Measurements from ENCODE around the gene RERGL. TPM values are rescaled to one million over a fixed set of nuclear protein-coding genes. Genes with fewer than 3 reads are reported as not detected.

Gene RERGL
- total RNA-seq: not detected

GRCh38 chr12:18090093-18090492, at the start of gene RERGL:
Gene RERGL, minus strand, starts transcription at chr12:18090193. Its CDS starts 53 bp downstream, at chr12:18090140.
- POLR2A ChIA-PET: no interaction called here
- H3K4me3 Mint-ChIP-seq: no peak within 1 kb of the TSS
- no peak within 1 kb of the TSS for H3K27ac Mint-ChIP-seq
- DNase-seq: no peak
- CTCF ChIA-PET: no interaction called here
- peaks cover 4% of the 10 kb centered on the region for H3K9me3 Mint-ChIP-seq
- no peaks in the 10 kb centered on the region for H3K27me3 Mint-ChIP-seq
- H3K36me3 Mint-ChIP-seq (ENCODE audit: low read depth): no peaks in the 10 kb centered on the region
- no peaks in the 10 kb centered on the region for H3K4me1 Mint-ChIP-seq

- no peak overlapping the region for H3K4me3 Mint-ChIP-seq
- H3K36me3 Mint-ChIP-seq (ENCODE audit: low read depth): no peaks in the 10 kb centered on the region
- POLR2A ChIA-PET: no interaction called here
- DNase-seq: no peak
- CTCF ChIA-PET: no interaction called here
- H3K27ac Mint-ChIP-seq: no peak overlapping the region
- H3K4me1 Mint-ChIP-seq: no peaks in the 10 kb centered on the region
- no peaks in the 10 kb centered on the region for H3K9me3 Mint-ChIP-seq
- H3K27me3 Mint-ChIP-seq: no peaks in the 10 kb centered on the region
Measured at GRCh38 chr12:18139254-18139653, 49.3 kb upstream of the RERGL start.

GRCh38 chr12:18135509-18135908, 45.5 kb upstream of the RERGL start:
- Mint-ChIP-seq H3K36me3 (ENCODE audit: low read depth) (no peaks in the 10 kb centered on the region), H3K4me3 (no peak overlapping the region), H3K4me1 (no peaks in the 10 kb centered on the region), H3K27ac (no peak overlapping the region), H3K27me3 (no peaks in the 10 kb centered on the region), H3K9me3 (no peaks in the 10 kb centered on the region)
- DNase-seq: no peak
- ChIA-PET POLR2A (no interaction called here), CTCF (no interaction called here)

GRCh38 chr12:18135086-18135485, 45.1 kb upstream of the RERGL start:
- no peaks in the 10 kb centered on the region for H3K9me3 Mint-ChIP-seq

GRCh38 chr12:18130851-18131250, 40.9 kb upstream of the RERGL start:
- no peak overlapping the region for H3K4me3 Mint-ChIP-seq
- no peaks in the 10 kb centered on the region for H3K36me3 Mint-ChIP-seq (ENCODE audit: low read depth)
- H3K27ac Mint-ChIP-seq: no peak overlapping the region
- CTCF ChIA-PET: no interaction called here
- H3K4me1 Mint-ChIP-seq: no peaks in the 10 kb centered on the region
- H3K9me3 Mint-ChIP-seq: peaks cover 12% of the 10 kb centered on the region
- H3K27me3 Mint-ChIP-seq: no peaks in the 10 kb centered on the region
- POLR2A ChIA-PET: no interaction called here
- DNase-seq: no peak

More at GRCh38 chr12:18135086-18135485, 45.1 kb upstream of the RERGL start:
- Mint-ChIP-seq H3K27ac (no peak overlapping the region), H3K36me3 (ENCODE audit: low read depth) (no peaks in the 10 kb centered on the region), H3K4me1 (no peaks in the 10 kb centered on the region), H3K4me3 (no peak overlapping the region), H3K27me3 (no peaks in the 10 kb centered on the region)
- DNase-seq: no peak
- CTCF ChIA-PET: no interaction called here
- POLR2A ChIA-PET: no interaction called here

- no peak overlapping the region for H3K27ac Mint-ChIP-seq
- no peak for DNase-seq
- no peaks in the 10 kb centered on the region for H3K36me3 Mint-ChIP-seq (ENCODE audit: low read depth)
- CTCF ChIA-PET: no interaction called here
- no peak overlapping the region for H3K4me3 Mint-ChIP-seq
- POLR2A ChIA-PET: no interaction called here
- H3K9me3 Mint-ChIP-seq: peaks cover 18% of the 10 kb centered on the region
- H3K4me1 Mint-ChIP-seq: no peaks in the 10 kb centered on the region
- no peaks in the 10 kb centered on the region for H3K27me3 Mint-ChIP-seq
Measured at GRCh38 chr12:18123707-18124106, 33.7 kb upstream of the RERGL start.

- no peak overlapping the region for H3K27ac Mint-ChIP-seq
- ChIA-PET POLR2A (no interaction called here), CTCF (no interaction called here)
- no peaks in the 10 kb centered on the region for H3K27me3 Mint-ChIP-seq
- H3K36me3 Mint-ChIP-seq (ENCODE audit: low read depth): no peaks in the 10 kb centered on the region
- peaks cover 12% of the 10 kb centered on the region for H3K9me3 Mint-ChIP-seq
- no peak overlapping the region for H3K4me3 Mint-ChIP-seq
- no peaks in the 10 kb centered on the region for H3K4me1 Mint-ChIP-seq
- no peak for DNase-seq
Measured at GRCh38 chr12:18120899-18121298, 30.9 kb upstream of the RERGL start.

- H3K27ac Mint-ChIP-seq: no peak overlapping the region
- no peak for DNase-seq
- CTCF ChIA-PET: no interaction called here
- H3K4me3 Mint-ChIP-seq: no peak overlapping the region
- H3K27me3 Mint-ChIP-seq: no peaks in the 10 kb centered on the region
- H3K4me1 Mint-ChIP-seq: no peaks in the 10 kb centered on the region
- POLR2A ChIA-PET: no interaction called here
- H3K36me3 Mint-ChIP-seq (ENCODE audit: low read depth): no peaks in the 10 kb centered on the region
- no peaks in the 10 kb centered on the region for H3K9me3 Mint-ChIP-seq
Measured at GRCh38 chr12:18108611-18109010, 18.6 kb upstream of the RERGL start.

- DNase-seq: no peak
- ChIA-PET CTCF (no interaction called here), POLR2A (no interaction called here)
- Mint-ChIP-seq H3K9me3 (peaks cover 2% of the 10 kb centered on the region), H3K4me3 (no peak overlapping the region), H3K4me1 (no peaks in the 10 kb centered on the region), H3K27ac (no peak overlapping the region), H3K27me3 (no peaks in the 10 kb centered on the region), H3K36me3 (ENCODE audit: low read depth) (no peaks in the 10 kb centered on the region)
Measured at GRCh38 chr12:18103624-18104023, 13.6 kb upstream of the RERGL start.

- H3K27ac Mint-ChIP-seq: no peak overlapping the region
- peaks cover 2% of the 10 kb centered on the region for H3K9me3 Mint-ChIP-seq
- POLR2A ChIA-PET: no interaction called here
- no peak for DNase-seq
- H3K4me1 Mint-ChIP-seq: no peaks in the 10 kb centered on the region
- no peak overlapping the region for H3K4me3 Mint-ChIP-seq
- no peaks in the 10 kb centered on the region for H3K36me3 Mint-ChIP-seq (ENCODE audit: low read depth)
- no peaks in the 10 kb centered on the region for H3K27me3 Mint-ChIP-seq
- CTCF ChIA-PET: no interaction called here
Measured at GRCh38 chr12:18101043-18101442, 11.1 kb upstream of the RERGL start.

GRCh38 chr12:18084080-18084479, 5.9 kb downstream of the RERGL start:
- H3K4me1 Mint-ChIP-seq: no peaks in the 10 kb centered on the region
- no peaks in the 10 kb centered on the region for H3K9me3 Mint-ChIP-seq
- H3K4me3 Mint-ChIP-seq: no peak overlapping the region
- POLR2A ChIA-PET: no interaction called here
- H3K27me3 Mint-ChIP-seq: no peaks in the 10 kb centered on the region
- no peak overlapping the region for H3K27ac Mint-ChIP-seq
- no peaks in the 10 kb centered on the region for H3K36me3 Mint-ChIP-seq (ENCODE audit: low read depth)
- CTCF ChIA-PET: no interaction called here
- no peak for DNase-seq

GRCh38 chr12:18079541-18080246, 10.3 kb downstream of the RERGL start:
- Mint-ChIP-seq H3K27ac (no peak overlapping the region), H3K4me3 (no peak overlapping the region), H3K4me1 (no peaks in the 10 kb centered on the region), H3K36me3 (ENCODE audit: low read depth) (no peaks in the 10 kb centered on the region), H3K9me3 (no peaks in the 10 kb centered on the region), H3K27me3 (no peaks in the 10 kb centered on the region)
- CTCF ChIA-PET: no interaction called here
- POLR2A ChIA-PET: no interaction called here
- no peak for DNase-seq

GRCh38 chr12:18074001-18074400, 16.0 kb downstream of the RERGL start:
- H3K27ac Mint-ChIP-seq: no peak overlapping the region
- no peak for DNase-seq
- ChIA-PET POLR2A (no interaction called here), CTCF (no interaction called here)
- no peak overlapping the region for H3K4me3 Mint-ChIP-seq
- no peaks in the 10 kb centered on the region for H3K36me3 Mint-ChIP-seq (ENCODE audit: low read depth)
- no peaks in the 10 kb centered on the region for H3K4me1 Mint-ChIP-seq
- no peaks in the 10 kb centered on the region for H3K27me3 Mint-ChIP-seq
- peaks cover 2% of the 10 kb centered on the region for H3K9me3 Mint-ChIP-seq

- Mint-ChIP-seq H3K27me3 (no peaks in the 10 kb centered on the region), H3K9me3 (peaks cover 2% of the 10 kb centered on the region), H3K4me3 (no peak overlapping the region), H3K27ac (no peak overlapping the region), H3K36me3 (ENCODE audit: low read depth) (no peaks in the 10 kb centered on the region), H3K4me1 (no peaks in the 10 kb centered on the region)
- ChIA-PET POLR2A (no interaction called here), CTCF (no interaction called here)
- no peak for DNase-seq
Measured at GRCh38 chr12:18072723-18073122, 17.3 kb downstream of the RERGL start.
